RKO (cell line): Measurements from ENCODE around the gene PTEN.
"Not testable (repeated sequence)": the region's sequence is repeated elsewhere in the genome, so short reads cannot be mapped to it uniquely, and the experiment has no call there.

Source experiments
- DNase-seq: peaks from one replicate; pipeline ENCODE4 v3.0.0-alpha.2; 2016; ENCODE audit warnings: low spot score

PTEN gene

GRCh38 chr10:87869773-87870551 is 6.5 kb downstream of the PTEN start:
- no peak for DNase-seq

- DNase-seq, result no peak
Measured at GRCh38 chr10:87872828-87873227, 9.4 kb downstream of the PTEN start.

- no peak for DNase-seq
Measured at GRCh38 chr10:87873656-87874055, 10.2 kb downstream of the PTEN start.

GRCh38 chr10:87875929-87876571 is 12.6 kb downstream of the PTEN start:
- no peak for DNase-seq

GRCh38 chr10:87878664-87879459 is 15.4 kb downstream of the PTEN start:
- no peak for DNase-seq

GRCh38 chr10:87880336-87880735 is 16.9 kb downstream of the PTEN start:
- DNase-seq, result no peak

- not testable (repeated sequence) for DNase-seq
Measured at GRCh38 chr10:87881373-87882059, 18.1 kb downstream of the PTEN start.

GRCh38 chr10:87882555-87883294 is 19.3 kb downstream of the PTEN start:
- no peak for DNase-seq

GRCh38 chr10:87886635-87887034 is 23.2 kb downstream of the PTEN start:
- DNase-seq, result no peak

GRCh38 chr10:87887146-87887545 is 23.7 kb downstream of the PTEN start:
- no peak for DNase-seq

GRCh38 chr10:87887548-87888289 is 24.3 kb downstream of the PTEN start:
- DNase-seq, result no peak

GRCh38 chr10:87895430-87895829 is 32.0 kb downstream of the PTEN start:
- DNase-seq, result no peak

GRCh38 chr10:87896216-87896615 is 32.8 kb downstream of the PTEN start:
- no peak for DNase-seq

GRCh38 chr10:87897957-87898356 is 34.5 kb downstream of the PTEN start:
- DNase-seq, result not testable (repeated sequence)

- not testable (repeated sequence) for DNase-seq
Measured at GRCh38 chr10:87903396-87903795, 40.0 kb downstream of the PTEN start.

- no peak for DNase-seq
Measured at GRCh38 chr10:87913156-87913921, 49.9 kb downstream of the PTEN start.

- no peak for DNase-seq
Measured at GRCh38 chr10:87915406-87915805, 52.0 kb downstream of the PTEN start.

- no peak for DNase-seq
Measured at GRCh38 chr10:87915989-87916388, 52.6 kb downstream of the PTEN start.

- no peak for DNase-seq
Measured at GRCh38 chr10:87916515-87916914, 53.1 kb downstream of the PTEN start.

- DNase-seq, result no peak
Measured at GRCh38 chr10:87918254-87918859, 54.9 kb downstream of the PTEN start.
